NCI-H2081 (cell line): ENCODE data around the gene ATP1A1.

Source experiments
- DNase-seq, 2 experiments: peaks; one replicate each; lab custom pipeline; 2025; lab: John Stamatoyannopoulos, UW

The ATP1A1 gene

DNA sequence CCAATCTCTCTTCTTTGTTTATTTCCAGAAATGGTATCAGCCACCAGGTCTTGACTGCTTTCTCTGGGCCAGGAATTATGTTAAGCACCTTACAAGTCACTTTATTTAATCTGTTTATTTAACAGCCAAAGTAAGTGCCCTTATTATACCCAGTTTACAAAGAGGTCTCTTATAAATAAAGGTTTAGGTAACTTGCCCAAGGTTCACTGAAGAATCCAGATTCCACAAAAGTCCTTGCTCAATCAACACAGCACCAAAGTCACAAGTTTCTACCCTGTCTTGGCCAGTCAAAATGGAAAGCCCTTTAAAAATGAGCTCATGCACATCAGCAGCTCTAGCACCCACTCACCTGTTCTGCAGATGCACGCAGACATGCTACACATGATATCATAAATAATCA, 28.0 kb upstream of the ATP1A1 start:
- DNase-seq = no peak

- no peak for DNase-seq
Measured at GRCh38 chr1:116345843-116346242, 27.2 kb upstream of the ATP1A1 start.

GRCh38 chr1:116346943-116347673, 25.9 kb upstream of the ATP1A1 start:
- DNase-seq = no peak

DNA sequence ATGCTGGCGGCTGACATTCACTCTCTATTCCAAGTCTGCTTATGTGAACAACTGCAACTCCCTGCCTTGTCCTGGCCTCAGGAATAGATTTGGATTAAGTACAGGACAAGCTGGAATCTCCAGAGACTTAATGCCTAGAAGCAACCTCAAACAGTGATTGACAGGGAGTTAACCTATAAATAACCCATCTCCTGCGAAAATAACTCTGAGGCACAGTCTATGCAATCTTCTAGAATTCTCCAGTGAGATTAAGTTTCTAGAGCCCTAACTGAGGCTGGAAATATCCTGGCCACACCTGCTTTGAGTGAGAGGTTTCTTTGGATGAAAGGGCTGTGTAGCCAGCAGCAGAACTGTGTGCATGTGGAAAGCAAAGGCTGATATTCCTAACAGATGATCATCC, 25.3 kb upstream of the ATP1A1 start:
- no peak for DNase-seq

- no peak for DNase-seq
Measured at GRCh38 chr1:116350097-116350645, 22.9 kb upstream of the ATP1A1 start.

DNA sequence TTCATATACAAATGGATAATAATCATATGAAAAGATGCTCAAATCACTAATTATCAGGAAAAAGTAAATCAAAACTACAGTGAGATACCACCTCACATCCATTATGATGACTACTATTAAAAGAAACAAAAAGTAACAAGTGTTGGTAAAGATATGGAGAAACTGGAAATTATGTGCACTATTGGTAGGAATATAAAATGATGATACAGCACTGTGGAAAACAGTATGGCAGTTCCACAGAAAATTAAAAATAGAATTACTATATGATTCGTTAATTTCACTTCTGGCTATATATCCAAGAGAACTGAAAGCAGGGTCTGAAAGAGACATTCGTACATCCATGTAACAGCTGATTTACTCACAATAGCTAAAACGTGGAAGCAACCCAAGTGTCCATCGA, 21.1 kb upstream of the ATP1A1 start:
- no peak for DNase-seq

GRCh38 chr1:116352349-116352813, 20.7 kb upstream of the ATP1A1 start:
- DNase-seq = no peak

DNA sequence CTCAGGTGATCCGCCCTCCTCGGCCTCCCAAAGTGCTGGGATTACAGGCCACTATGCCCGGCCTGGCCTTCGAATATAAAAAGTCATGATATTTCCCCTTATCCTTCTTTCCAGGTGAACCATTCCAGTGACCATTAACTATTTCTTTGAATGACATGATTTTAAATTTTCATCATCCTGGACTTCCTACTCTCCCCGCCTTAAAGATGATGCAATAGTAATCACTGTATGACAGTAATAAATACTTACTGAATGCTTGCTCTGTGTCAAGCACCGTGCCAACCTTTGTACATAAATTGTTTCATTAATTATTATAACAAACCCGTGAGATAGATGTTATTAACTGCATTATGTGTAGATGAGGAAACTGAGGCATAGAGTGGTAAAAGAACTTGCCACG, 19.9 kb upstream of the ATP1A1 start:
- DNase-seq = no peak

GRCh38 chr1:116356067-116356466, 17.0 kb upstream of the ATP1A1 start:
- DNase-seq = no peak

DNA sequence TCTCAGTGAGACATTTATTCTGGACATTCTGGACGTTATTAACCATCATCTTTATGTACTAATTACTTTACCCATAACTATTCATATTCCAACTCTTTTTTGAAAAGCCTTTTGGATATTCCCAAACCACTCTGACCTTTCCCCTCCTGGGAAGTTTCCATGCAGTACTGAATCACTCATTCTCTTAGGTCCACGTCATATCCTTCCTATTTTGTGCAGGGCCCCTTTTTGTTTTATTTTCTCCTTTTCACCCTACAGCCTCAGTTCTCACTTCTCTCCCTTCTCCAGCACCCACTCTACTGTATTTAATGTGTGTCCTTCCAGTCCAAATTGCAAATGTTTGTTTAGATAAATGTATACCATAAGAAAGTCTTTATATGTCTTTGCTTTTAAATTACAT, 16.4 kb upstream of the ATP1A1 start:
- DNase-seq = no peak

GRCh38 chr1:116357487-116357886, 15.6 kb upstream of the ATP1A1 start:
- no peak for DNase-seq

DNA sequence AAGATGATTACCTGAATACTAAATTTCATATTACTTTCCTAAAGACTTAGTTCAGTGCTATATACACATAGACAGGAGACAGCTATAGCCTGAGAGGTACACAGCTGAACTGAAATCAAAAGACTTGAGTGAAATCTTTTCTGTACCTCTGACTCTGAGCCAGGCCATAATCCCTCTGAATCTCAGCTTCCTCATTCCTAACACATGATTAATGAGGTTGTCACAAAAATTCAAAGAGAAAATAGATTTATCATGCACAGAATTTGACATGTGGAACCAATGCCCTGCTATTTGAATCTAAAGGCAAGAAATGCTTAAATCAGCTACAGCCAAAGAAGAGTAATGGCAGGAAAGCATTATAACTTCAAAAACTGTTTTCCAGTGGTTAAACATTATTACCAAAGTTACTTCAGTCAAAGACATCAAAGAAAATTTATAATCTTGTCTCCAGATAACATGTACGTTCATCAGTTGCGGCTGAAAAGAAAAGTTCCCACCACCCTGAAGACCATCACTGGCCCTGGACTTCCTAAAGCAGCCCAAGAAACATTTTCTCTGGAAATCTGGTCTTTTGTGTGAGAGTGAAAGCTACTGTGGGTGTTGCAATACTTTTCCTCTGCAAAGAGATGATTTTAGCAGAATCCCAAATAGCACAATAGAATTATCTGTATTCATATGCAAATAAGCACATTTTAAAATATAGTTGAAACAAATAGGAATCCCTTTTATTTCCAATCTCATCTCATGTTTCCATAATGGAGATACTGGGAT, 13.8 kb upstream of the ATP1A1 start:
- DNase-seq = no peak

DNA sequence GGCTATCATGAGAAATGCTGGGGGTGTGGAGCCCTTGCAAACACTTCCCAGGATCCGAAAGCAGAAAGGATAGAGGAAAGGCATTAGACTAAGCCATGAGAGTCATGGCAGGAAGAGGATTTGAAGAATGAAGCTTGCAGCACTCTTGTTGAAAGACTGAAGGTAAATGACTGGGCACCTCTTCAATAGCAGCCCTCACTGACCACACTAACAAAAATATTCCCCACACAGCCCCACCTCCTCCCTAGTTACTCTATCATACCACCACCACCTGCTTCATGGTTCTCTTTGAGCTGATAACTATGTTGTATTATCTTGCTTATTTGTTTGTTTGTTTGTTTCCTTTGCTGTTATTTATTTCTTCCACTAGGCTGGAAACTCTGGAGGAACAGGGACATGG, 13.2 kb upstream of the ATP1A1 start:
- no peak for DNase-seq

- no peak for DNase-seq
Measured at GRCh38 chr1:116360429-116361173, 12.4 kb upstream of the ATP1A1 start.

- no peak for DNase-seq
Measured at GRCh38 chr1:116361648-116362047, 11.4 kb upstream of the ATP1A1 start.

GRCh38 chr1:116362050-116362449, 11.0 kb upstream of the ATP1A1 start:
- no peak for DNase-seq

- DNase-seq = no peak
Measured at GRCh38 chr1:116365353-116365780, 7.7 kb upstream of the ATP1A1 start.

DNA sequence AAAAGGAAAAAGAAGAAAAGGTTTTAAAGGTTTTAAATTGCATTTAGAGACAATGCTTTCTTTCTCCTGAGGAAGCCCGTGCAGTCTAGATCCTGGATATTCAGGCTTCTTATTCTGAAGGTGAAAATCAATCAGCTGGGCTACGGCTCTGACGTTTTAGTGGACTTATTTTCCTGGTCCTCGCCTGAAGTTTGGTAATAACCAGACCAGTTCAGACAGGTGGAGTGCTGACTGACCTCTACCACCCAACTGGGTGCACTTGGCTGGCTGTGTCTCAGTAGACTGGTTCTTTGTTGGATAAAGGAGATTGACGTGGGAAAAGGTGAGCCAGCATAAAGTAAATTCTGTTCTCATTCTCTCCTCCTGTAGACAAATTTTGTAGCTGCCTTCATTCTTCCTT, 7.2 kb upstream of the ATP1A1 start:
- DNase-seq = no peak

DNA sequence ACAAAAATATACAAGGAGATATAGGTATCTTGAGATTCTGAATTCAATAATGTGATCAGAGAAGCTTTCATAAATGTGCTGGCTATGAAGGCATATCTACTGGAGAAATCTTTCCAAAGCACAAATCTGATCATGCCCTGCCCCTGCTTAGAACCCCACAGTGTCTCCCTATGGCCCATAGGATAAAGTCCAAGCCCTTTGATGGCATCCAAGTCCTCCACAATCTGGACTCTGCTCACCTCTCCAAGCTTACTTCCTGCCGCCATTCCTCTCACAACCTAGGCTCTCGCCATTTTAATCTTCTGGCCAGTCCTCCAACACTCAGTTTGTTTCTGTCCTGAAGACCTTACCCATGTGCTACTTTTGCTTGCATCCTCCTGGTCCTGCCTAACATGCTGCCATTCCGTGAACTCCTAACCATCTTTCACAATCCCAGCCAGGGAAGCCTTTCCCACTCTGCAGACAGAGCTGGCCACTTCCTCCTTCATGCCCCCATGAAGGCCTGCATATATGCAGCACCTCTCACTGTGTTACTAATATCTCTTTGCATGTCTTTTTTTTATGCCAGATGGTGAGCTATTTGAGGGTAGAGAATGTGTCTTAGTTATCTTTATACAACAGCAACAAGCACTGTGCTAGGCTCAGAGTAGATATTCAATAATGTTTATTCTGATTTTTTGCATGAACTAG, 5.6 kb upstream of the ATP1A1 start:
- no peak for DNase-seq

- DNase-seq = no peak
Measured at GRCh38 chr1:116368241-116368640, 4.8 kb upstream of the ATP1A1 start.

DNA sequence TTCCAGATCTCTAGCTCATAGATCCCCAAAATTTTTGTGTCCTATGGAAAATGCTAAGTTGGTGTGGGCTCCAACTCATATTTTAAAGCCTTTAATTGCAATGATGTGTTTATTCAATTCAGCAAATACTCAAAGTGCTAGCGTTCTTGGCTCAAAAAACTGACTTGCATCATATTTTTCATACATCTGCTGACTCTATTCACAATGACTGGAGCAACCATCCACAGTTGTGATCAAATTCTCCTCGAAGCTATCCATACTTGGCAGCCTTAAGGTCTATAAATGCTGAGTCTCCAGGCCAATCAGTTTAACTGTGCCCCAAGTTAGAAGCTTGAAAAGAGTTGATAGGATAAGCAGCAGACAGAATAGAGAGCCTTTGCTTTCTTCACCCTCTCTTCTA, 2.9 kb upstream of the ATP1A1 start:
- DNase-seq = no peak

GRCh38 chr1:116371752-116372151, 1.3 kb upstream of the ATP1A1 start:
- no peak for DNase-seq
